Measurements from ENCODE around the gene PPY.

DNA sequence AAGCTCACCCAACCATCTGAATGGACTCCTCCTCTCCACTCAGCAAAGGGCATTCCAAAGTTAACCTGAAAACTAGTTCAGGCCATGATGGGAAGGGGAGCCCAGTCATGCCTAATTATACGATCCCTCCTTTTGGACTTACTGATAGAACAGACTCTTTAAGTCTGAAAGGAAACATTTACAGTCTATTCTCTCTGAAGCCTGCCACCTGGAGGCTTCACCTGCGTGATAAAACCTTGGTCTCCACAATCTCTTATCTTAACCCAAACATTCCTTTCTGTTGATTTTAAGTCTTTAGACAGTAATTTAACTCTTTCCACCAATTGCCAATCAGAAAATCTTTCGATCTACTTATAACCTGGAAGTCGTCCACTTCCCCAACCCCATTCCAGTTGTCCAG is 25.9 kb downstream of the PPY start:
- TF ChIP-seq CTCF (IDR thresholded peaks at IDR 0.05) = no peak
- no peak for TF ChIP-seq POLR2A (IDR thresholded peaks at IDR 0.05)
